MM.1S (cell line): ENCODE measurements around the gene WFDC1.

Experiments
- DNase-seq: peaks from one replicate; pipeline ENCODE4 v3.0.0-alpha.2; 2015
- H2AFZ ChIP-seq: fragments of 300-600 bp; sonication (generic); 2 replicates; pipeline ENCODE4 v1.6.0; 2016; ENCODE audit warnings: antibody characterized with exemption, low read length
- H3F3A ChIP-seq: fragments of 300-600 bp; sonication (generic); 2 replicates; pipeline ENCODE4 v1.6.1; 2016; ENCODE audit warnings: mild to moderate bottlenecking, antibody characterized with exemption, low read length, moderate library complexity, mixed read lengths; ENCODE audit not compliant: insufficient read depth
- H3K27ac ChIP-seq: fragments of 300-600 bp; sonication (generic); 2 replicates; pipeline ENCODE4 v1.5.1; 2016; ENCODE audit warnings: mild to moderate bottlenecking, low read length
- H3K27me3 ChIP-seq: fragments of 300-600 bp; sonication (generic); replicated peaks from 2 replicates; pipeline ENCODE4 v1.6.0; 2016; ENCODE audit warnings: low read length; ENCODE audit not compliant: insufficient read depth
- H3K36me3 ChIP-seq: fragments of 300-600 bp; sonication (generic); replicated peaks from 2 replicates; pipeline ENCODE4 v1.6.1; 2016; ENCODE audit warnings: mild to moderate bottlenecking, low read length, mixed read lengths; ENCODE audit not compliant: insufficient read depth
- H3K4me1 ChIP-seq: fragments of 300-600 bp; sonication (generic); 2 replicates; pipeline ENCODE4 v1.6.1; 2016; ENCODE audit warnings: low read length, mixed read lengths
- H3K4me2 ChIP-seq: fragments of 300-600 bp; sonication (generic); 2 replicates; pipeline ENCODE4 v1.6.0; 2016; ENCODE audit warnings: low read depth, low read length
- H3K4me3 ChIP-seq: fragments of 300-600 bp; sonication (generic); 2 replicates; pipeline ENCODE4 v1.5.1; 2016; ENCODE audit warnings: low read length, mixed read lengths
- H3K79me2 ChIP-seq: fragments of 300-600 bp; sonication (generic); 2 replicates; pipeline ENCODE4 v1.6.1; 2016; ENCODE audit warnings: mixed run types, low read length, mixed read lengths
- H3K9ac ChIP-seq: fragments of 300-600 bp; sonication (generic); 2 replicates; pipeline ENCODE4 v1.6.1; 2016; ENCODE audit warnings: low read length, mixed read lengths
- H3K9me2 ChIP-seq: fragments of 300-600 bp; sonication (generic); replicated peaks from 2 replicates; pipeline ENCODE4 v1.6.1; 2016; ENCODE audit warnings: mild to moderate bottlenecking, low read length, mixed read lengths; ENCODE audit not compliant: insufficient read depth
- H3K9me3 ChIP-seq: fragments of 300-600 bp; sonication (generic); replicated peaks from 2 replicates; pipeline ENCODE4 v1.6.1; 2016; ENCODE audit warnings: mild to moderate bottlenecking, low read length, mixed read lengths; ENCODE audit not compliant: insufficient read depth
- H4K20me1 ChIP-seq: fragments of 300-600 bp; sonication (generic); 2 replicates; pipeline ENCODE4 v1.6.1; 2016; ENCODE audit warnings: mild to moderate bottlenecking, low read length, moderate library complexity, mixed read lengths; ENCODE audit not compliant: insufficient read depth
- EZH2 ChIP-seq: fragments of 300-600 bp; sonication (generic); optimal IDR thresholded peaks from 2 replicates; pipeline ENCODE3; 2017; ENCODE audit warnings: low read depth, mild to moderate bottlenecking, antibody characterized with exemption, low read length, mixed read lengths
- EZH2phosphoT487 ChIP-seq: fragments of 300-600 bp; sonication (generic); IDR thresholded peaks from 2 replicates; pipeline ENCODE4 v1.6.1; 2018; ENCODE audit warnings: antibody characterized with exemption, low read length
- TF ChIP-seq, protein P1 (sequence below): fragments of 300-600 bp; sonication (generic); IDR thresholded peaks from 2 replicates; pipeline ENCODE4 v1.5.1; 2016; ENCODE audit warnings: antibody characterized with exemption, low read length, mixed read lengths

WFDC1 gene

DNA sequence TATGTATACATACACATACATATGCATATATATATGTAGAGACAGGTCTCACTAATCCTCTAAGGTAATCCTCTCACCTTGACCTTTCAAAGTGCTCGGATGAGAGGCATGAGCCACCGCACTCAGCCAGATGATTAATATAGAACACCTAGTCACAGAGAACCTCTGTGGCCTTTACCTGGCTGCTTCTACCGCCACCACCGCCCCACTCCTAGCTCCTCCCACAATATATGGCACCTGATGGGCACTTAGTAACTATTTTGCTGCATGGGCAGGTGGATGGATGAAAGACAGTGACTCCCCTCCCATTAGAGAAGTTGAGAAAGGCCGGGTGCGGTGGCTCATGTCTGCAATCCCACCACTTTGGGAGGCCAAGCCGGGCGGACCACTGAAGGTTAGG, 57.0 kb downstream of the WFDC1 start:
- TF ChIP-seq EZH2phosphoT487 (no peak), EZH2 (no peak)
- TF ChIP-seq, protein P1, sequence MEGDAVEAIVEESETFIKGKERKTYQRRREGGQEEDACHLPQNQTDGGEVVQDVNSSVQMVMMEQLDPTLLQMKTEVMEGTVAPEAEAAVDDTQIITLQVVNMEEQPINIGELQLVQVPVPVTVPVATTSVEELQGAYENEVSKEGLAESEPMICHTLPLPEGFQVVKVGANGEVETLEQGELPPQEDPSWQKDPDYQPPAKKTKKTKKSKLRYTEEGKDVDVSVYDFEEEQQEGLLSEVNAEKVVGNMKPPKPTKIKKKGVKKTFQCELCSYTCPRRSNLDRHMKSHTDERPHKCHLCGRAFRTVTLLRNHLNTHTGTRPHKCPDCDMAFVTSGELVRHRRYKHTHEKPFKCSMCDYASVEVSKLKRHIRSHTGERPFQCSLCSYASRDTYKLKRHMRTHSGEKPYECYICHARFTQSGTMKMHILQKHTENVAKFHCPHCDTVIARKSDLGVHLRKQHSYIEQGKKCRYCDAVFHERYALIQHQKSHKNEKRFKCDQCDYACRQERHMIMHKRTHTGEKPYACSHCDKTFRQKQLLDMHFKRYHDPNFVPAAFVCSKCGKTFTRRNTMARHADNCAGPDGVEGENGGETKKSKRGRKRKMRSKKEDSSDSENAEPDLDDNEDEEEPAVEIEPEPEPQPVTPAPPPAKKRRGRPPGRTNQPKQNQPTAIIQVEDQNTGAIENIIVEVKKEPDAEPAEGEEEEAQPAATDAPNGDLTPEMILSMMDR, result no peak
- H3K27me3 ChIP-seq, result peaks cover 12% of the 10 kb centered on the region; the same call in 1 of the 2 replicates
- no peak overlapping the region for H3K4me2 ChIP-seq
- H3K4me3 ChIP-seq, result no peak overlapping the region
- H3K9me3 ChIP-seq, result no peaks in the 10 kb centered on the region
- H3F3A ChIP-seq, result no peaks in the 10 kb centered on the region
- no peak overlapping the region for H3K9ac ChIP-seq
- no peaks in the 10 kb centered on the region for H3K36me3 ChIP-seq
- DNase-seq, result no peak
- H3K4me1 ChIP-seq, result no peaks in the 10 kb centered on the region
- H3K27ac ChIP-seq, result no peak overlapping the region
- no peaks in the 10 kb centered on the region for H3K9me2 ChIP-seq
- H3K79me2 ChIP-seq, result no peaks in the 10 kb centered on the region
- no peak overlapping the region for H2AFZ ChIP-seq
- no peaks in the 10 kb centered on the region for H4K20me1 ChIP-seq

DNA sequence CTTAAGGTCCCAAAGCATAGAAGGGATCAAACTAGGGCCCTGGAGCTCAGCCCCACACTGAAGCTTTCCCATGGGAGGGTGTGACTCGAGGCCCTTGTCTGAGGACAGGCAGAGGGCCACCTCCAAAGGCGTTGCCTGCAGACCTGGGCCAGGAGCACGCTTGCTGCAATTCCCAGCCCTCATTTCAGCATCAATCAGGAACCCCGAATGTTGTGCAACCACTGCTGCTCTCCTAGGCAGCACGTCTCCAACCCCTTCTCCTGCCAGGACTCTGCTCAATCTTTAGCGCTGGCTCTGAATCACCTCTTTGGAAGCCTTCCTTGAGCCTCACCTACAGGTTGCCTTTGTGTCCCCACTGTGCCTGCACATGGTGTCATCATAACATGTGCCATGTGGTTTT, 59.6 kb downstream of the WFDC1 start:
- Histone ChIP-seq H3K9me3 (no peaks in the 10 kb centered on the region), H2AFZ (no peak overlapping the region), H3F3A (no peaks in the 10 kb centered on the region), H3K27me3 (peaks cover 19% of the 10 kb centered on the region; the same call in 1 of the 2 replicates), H3K4me2 (no peak overlapping the region), H4K20me1 (no peaks in the 10 kb centered on the region), H3K79me2 (no peaks in the 10 kb centered on the region), H3K36me3 (no peaks in the 10 kb centered on the region), H3K4me1 (no peaks in the 10 kb centered on the region), H3K9ac (no peak overlapping the region), H3K27ac (no peak overlapping the region), H3K9me2 (no peaks in the 10 kb centered on the region), H3K4me3 (no peak overlapping the region)
- TF ChIP-seq, protein P1, result no peak
- TF ChIP-seq EZH2phosphoT487 (no peak), EZH2 (no peak)
- no peak for DNase-seq

DNA sequence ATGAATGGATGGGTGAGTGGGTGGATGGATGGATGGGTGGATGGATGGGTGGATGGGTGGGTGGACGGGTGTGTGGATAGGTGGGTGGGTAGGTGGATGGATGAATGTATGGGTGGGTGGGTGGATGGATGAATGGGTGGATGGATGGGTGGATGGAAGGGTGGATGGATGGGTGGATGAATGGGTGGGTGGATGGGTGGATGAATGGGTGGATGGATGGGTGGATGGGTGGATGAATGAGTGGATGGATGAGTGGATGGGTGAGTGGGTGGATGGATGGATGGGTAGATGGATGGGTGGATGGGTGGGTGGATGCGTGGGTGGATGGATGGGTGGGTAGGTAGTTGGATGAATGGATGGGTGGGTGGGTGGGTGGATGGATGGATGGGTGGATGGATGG, 60.5 kb downstream of the WFDC1 start:
- Histone ChIP-seq H3K79me2 (no peaks in the 10 kb centered on the region), H3K9ac (no peak overlapping the region), H3K27me3 (peaks cover 13% of the 10 kb centered on the region; the same call in 1 of the 2 replicates), H3K9me2 (no peaks in the 10 kb centered on the region), H2AFZ (no peak overlapping the region), H3F3A (no peaks in the 10 kb centered on the region), H3K4me3 (no peak overlapping the region), H3K9me3 (no peaks in the 10 kb centered on the region), H3K27ac (no peak overlapping the region), H4K20me1 (no peaks in the 10 kb centered on the region), H3K4me2 (no peak overlapping the region), H3K4me1 (no peaks in the 10 kb centered on the region), H3K36me3 (no peaks in the 10 kb centered on the region)
- no peak for DNase-seq
- TF ChIP-seq, protein P1, result no peak
- TF ChIP-seq EZH2phosphoT487 (no peak), EZH2 (no peak)
